IPS-20b (cell line): ENCODE data around the gene LTBP3.

Source experiments
- H3K27ac ChIP-seq: one replicate; pipeline ENCODE4 v1.5.1; 2013; ENCODE audit warnings: low read length
- H3K27me3 ChIP-seq: 2 replicates; pipeline ENCODE4 v1.6.1; 2013; ENCODE audit warnings: mild to moderate bottlenecking, low read length, inconsistent platforms; ENCODE audit not compliant: insufficient read depth
- H3K36me3 ChIP-seq: 2 replicates; pipeline ENCODE4 v1.6.1; 2013; ENCODE audit warnings: low read depth, mild to moderate bottlenecking, inconsistent platforms, low read length, moderate library complexity; ENCODE audit not compliant: insufficient read depth
- H3K4me1 ChIP-seq: 2 replicates; pipeline ENCODE4 v1.6.1; 2013; ENCODE audit warnings: mild to moderate bottlenecking, control low read depth, inconsistent platforms, low read length, moderate library complexity; ENCODE audit not compliant: insufficient read depth
- H3K4me3 ChIP-seq: 2 replicates; pipeline ENCODE4 v1.5.1; 2013; ENCODE audit warnings: mild to moderate bottlenecking, low read length, inconsistent platforms
- H3K9ac ChIP-seq: 2 replicates; pipeline ENCODE4 v1.6.1; 2013; ENCODE audit warnings: low read depth, mild to moderate bottlenecking, inconsistent platforms, low read length, moderate library complexity
- H3K9me3 ChIP-seq: 2 replicates; pipeline ENCODE4 v1.6.1; 2013; ENCODE audit warnings: mild to moderate bottlenecking, low read depth, low read length, inconsistent platforms; ENCODE audit not compliant: insufficient read depth

LTBP3 gene

DNA sequence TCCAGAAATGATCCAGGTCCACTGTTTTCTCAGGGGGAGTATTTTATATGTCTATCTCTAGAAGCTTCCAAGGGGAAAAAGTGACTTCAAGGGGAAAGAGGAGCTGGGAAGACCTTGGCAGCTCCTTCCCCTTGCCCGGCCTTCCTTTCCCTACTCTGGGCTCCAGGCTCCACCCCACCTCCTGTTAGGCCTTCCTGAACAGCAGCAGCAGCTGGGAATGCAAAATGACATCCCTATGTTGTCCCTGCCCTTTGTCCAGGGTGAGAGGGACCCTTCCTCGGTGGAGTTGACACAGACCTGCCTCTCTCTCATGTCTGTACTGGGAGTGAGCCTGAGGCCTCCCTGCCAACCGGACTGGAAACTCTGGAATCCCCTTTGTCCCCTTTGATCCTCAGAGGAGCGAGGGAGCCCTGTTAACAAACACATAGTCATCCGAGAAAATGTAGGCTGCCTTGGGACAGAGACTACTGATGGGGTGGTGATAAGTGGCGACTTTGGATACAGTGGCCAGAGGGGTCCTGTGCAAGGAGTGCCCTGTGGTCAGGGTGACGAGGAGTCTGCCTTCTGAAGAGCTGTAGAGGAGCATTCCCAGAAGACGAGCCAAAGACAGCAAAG lies 68.3 kb downstream of the LTBP3 start:
- Histone ChIP-seq H3K4me1 (peaks cover 66% of the 10 kb centered on the region), H3K9ac (peak overlapping the region; percentile 84; the same call in 1 of the 2 replicates), H3K27ac (peak overlapping the region; percentile 91), H3K4me3 (peak overlapping the region; percentile 20; the same call in 1 of the 2 replicates), H3K36me3 (no peaks in the 10 kb centered on the region), H3K9me3 (no peaks in the 10 kb centered on the region), H3K27me3 (no peaks in the 10 kb centered on the region)

DNA sequence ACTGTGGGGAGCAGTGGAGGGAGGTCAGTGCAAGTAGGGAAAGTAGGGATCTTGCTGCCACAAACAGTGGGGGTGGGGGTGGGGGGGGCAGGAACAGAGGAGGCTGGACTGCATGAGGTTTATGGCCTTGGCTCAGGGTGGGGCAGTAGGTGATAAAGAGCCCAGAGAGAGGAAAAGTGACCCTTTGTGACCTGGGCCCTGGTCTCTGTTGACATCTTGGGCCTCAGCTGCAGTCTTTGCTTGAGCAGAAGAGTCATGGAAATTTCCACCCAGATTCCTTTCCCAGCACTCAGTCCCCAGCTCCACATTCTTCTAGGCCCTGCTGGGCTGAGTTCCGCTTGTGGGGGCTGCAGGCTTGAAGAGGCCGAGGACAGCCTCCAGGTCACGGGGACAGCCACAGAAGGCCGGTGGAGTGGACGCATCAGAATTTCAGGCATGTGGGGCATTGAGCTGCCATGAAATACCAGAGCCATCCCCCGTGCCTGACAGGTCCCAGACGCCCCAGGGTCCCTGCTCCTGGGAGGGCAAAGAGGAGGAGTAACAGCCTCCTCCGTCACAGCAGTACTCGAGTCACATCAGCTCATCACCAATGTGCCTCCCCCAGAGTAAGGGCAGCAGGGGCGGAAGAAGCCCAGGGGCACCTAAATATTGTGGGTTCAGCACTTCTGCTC lies 69.0 kb downstream of the LTBP3 start:
- Histone ChIP-seq H3K9me3 (no peaks in the 10 kb centered on the region), H3K27ac (peak overlapping the region; percentile 91), H3K27me3 (no peaks in the 10 kb centered on the region), H3K36me3 (no peaks in the 10 kb centered on the region), H3K4me3 (peak overlapping the region; percentile 57; the same call in 1 of the 2 replicates), H3K4me1 (peaks cover 66% of the 10 kb centered on the region), H3K9ac (peak overlapping the region; percentile 84; the same call in 1 of the 2 replicates)
